Measurements from ENCODE around the gene BNIP2. TPM values are rescaled to one million over a fixed set of nuclear protein-coding genes. Genes with fewer than 3 reads are reported as not detected.

Gene BNIP2
- total and polyA plus RNA-seq, 2 of the 13 experiments (the other 11 are each of a cell fraction or from before 2014, with no cell fraction given), result 17.4 to 57.6 TPM

DNA sequence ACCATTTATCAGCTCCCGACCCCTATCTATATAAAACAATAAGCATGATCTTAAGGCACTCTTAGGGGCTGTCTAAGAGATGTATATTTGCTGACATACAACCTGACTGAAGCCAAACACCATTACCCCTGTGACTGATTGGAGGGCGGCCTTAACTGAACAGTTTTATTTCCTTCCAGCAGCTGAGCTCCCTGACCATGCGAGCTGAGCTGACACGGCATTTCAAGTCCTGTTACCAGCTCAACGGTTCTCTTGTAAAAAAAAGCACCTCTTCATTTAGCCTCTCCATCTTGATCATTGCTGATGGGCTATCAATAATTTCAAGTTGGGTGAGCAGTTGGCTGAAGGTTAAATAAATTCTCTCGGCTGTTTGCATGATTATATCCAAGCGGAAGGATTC lies 33.4 kb upstream of the BNIP2 start (continued):
- TF ChIP-seq, protein P1, sequence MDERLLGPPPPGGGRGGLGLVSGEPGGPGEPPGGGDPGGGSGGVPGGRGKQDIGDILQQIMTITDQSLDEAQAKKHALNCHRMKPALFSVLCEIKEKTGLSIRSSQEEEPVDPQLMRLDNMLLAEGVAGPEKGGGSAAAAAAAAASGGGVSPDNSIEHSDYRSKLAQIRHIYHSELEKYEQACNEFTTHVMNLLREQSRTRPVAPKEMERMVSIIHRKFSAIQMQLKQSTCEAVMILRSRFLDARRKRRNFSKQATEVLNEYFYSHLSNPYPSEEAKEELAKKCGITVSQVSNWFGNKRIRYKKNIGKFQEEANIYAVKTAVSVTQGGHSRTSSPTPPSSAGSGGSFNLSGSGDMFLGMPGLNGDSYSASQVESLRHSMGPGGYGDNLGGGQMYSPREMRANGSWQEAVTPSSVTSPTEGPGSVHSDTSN (CRISPR knock-in tag; IDR thresholded peaks at IDR 0.05), result no peak
- TF ChIP-seq, protein P2, sequence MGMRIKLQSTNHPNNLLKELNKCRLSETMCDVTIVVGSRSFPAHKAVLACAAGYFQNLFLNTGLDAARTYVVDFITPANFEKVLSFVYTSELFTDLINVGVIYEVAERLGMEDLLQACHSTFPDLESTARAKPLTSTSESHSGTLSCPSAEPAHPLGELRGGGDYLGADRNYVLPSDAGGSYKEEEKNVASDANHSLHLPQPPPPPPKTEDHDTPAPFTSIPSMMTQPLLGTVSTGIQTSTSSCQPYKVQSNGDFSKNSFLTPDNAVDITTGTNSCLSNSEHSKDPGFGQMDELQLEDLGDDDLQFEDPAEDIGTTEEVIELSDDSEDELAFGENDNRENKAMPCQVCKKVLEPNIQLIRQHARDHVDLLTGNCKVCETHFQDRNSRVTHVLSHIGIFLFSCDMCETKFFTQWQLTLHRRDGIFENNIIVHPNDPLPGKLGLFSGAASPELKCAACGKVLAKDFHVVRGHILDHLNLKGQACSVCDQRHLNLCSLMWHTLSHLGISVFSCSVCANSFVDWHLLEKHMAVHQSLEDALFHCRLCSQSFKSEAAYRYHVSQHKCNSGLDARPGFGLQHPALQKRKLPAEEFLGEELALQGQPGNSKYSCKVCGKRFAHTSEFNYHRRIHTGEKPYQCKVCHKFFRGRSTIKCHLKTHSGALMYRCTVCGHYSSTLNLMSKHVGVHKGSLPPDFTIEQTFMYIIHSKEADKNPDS (CRISPR knock-in tag; IDR thresholded peaks at IDR 0.05), result no peak
- TF ChIP-seq, protein P3, sequence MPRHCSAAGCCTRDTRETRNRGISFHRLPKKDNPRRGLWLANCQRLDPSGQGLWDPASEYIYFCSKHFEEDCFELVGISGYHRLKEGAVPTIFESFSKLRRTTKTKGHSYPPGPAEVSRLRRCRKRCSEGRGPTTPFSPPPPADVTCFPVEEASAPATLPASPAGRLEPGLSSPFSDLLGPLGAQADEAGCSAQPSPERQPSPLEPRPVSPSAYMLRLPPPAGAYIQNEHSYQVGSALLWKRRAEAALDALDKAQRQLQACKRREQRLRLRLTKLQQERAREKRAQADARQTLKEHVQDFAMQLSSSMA (CRISPR knock-in tag; IDR thresholded peaks at IDR 0.05), result no peak
- TF ChIP-seq, protein P4, sequence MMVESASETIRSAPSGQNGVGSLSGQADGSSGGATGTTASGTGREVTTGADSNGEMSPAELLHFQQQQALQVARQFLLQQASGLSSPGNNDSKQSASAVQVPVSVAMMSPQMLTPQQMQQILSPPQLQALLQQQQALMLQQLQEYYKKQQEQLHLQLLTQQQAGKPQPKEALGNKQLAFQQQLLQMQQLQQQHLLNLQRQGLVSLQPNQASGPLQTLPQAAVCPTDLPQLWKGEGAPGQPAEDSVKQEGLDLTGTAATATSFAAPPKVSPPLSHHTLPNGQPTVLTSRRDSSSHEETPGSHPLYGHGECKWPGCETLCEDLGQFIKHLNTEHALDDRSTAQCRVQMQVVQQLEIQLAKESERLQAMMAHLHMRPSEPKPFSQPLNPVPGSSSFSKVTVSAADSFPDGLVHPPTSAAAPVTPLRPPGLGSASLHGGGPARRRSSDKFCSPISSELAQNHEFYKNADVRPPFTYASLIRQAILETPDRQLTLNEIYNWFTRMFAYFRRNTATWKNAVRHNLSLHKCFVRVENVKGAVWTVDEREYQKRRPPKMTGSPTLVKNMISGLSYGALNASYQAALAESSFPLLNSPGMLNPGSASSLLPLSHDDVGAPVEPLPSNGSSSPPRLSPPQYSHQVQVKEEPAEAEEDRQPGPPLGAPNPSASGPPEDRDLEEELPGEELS (CRISPR knock-in tag; IDR thresholded peaks at IDR 0.05), result no peak
- TF ChIP-seq POLR2A (IDR thresholded peaks at IDR 0.05; ENCODE audit: insufficient read depth in 1 of 2, low read depth in 2 of 2, low read length in 2 of 2) (no peak), ZNF564 (CRISPR knock-in tag; IDR thresholded peaks at IDR 0.05) (no peak), NFIB (CRISPR knock-in tag; IDR thresholded peaks at IDR 0.05; ENCODE audit: borderline replicate concordance) (no peak)

DNA sequence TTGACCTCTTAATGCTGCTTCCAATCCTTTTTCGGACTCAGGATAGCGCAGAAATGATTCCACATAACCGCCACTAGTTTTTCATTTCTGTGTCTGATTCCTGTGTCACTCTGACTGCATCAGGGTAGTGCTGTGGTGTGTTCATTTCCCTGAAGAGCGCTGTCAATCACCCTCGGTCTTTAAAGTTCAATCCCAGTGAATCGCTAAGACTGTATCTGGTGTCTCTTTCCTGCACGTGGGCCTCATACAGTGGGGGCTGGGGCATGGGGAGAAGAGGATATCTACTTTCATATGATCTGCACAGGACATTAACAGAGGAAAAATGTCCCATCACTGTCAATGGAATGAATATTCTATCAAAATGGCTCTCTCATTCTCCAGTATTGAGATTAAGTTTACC lies 32.9 kb upstream of the BNIP2 start:
- H3K27me3 ChIP-seq (ENCODE audit: control insufficient read depth in 1 of 2, insufficient read depth in 2 of 2, low read length in 2 of 2), result peaks cover 0 to 18% of the 10 kb centered on the region in 2 experiments; a peak in 1 of 5 replicates
- ChIA-PET POLR2A (no interaction called here), CTCF (ENCODE audit: low intra/inter-chr PET ratio, low total read pairs) (no interaction called here)
- no peak for ATAC-seq
- no peaks in the 10 kb centered on the region for H3K79me2 ChIP-seq (ENCODE audit: insufficient read depth, low read length)
- DNase-seq (ENCODE audit: low spot score), result no peak
- no TSS peak for BruUV-seq (replicated peaks)
- FAIRE-seq, result no peak
- H3K36me3 ChIP-seq (replicated peaks in 1 of 2; ENCODE audit: control insufficient read depth in 1 of 2, insufficient read depth in 2 of 2, low read length in 2 of 2), result no peaks in the 10 kb centered on the region
- H3K4me2 ChIP-seq (ENCODE audit: low read depth, low read length), result no peak overlapping the region
- WGBS (ENCODE audit: low lambda C conversion rate), result 39% methylated on average over 7 of the region's 7 CpGs
- no peak overlapping the region for H3K9ac ChIP-seq (ENCODE audit: insufficient read depth, low read depth, low read length)
- no peak overlapping the region for H3K4me3 ChIP-seq (replicated peaks in 1 of 3; ENCODE audit: insufficient read depth in 1 of 3, low read depth in 2 of 3, low read length in 3 of 3)
- no peak overlapping the region for H2AFZ ChIP-seq (ENCODE audit: low read length)
- no peaks in the 10 kb centered on the region for H3K9me3 ChIP-seq (ENCODE audit: low read length)
- H3K4me1 ChIP-seq (ENCODE audit: insufficient read depth, low read length), result no peaks in the 10 kb centered on the region
- no peaks in the 10 kb centered on the region for H4K20me1 ChIP-seq (ENCODE audit: insufficient read depth, low read length)
- intact Hi-C loops (cut with micrococcal nuclease; ENCODE audit: unreplicated experiment), result no loop called here
- in situ Hi-C loops (cut with HindIII; ENCODE audit: extremely low pct_ligation_motif_present, low pct_unique_long_range_greater_than_20kb), result no loop called here
- H3K27ac ChIP-seq (ENCODE audit: extremely low read length, insufficient read depth, low read length), result no peak overlapping the region
- TF ChIP-seq, protein P5, sequence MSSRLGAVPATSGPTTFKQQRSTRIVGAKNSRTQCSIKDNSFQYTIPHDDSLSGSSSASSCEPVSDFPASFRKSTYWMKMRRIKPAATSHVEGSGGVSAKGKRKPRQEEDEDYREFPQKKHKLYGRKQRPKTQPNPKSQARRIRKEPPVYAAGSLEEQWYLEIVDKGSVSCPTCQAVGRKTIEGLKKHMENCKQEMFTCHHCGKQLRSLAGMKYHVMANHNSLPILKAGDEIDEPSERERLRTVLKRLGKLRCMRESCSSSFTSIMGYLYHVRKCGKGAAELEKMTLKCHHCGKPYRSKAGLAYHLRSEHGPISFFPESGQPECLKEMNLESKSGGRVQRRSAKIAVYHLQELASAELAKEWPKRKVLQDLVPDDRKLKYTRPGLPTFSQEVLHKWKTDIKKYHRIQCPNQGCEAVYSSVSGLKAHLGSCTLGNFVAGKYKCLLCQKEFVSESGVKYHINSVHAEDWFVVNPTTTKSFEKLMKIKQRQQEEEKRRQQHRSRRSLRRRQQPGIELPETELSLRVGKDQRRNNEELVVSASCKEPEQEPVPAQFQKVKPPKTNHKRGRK (CRISPR knock-in tag; IDR thresholded peaks at IDR 0.05), result no peak
- TF ChIP-seq NFE2L1 (CRISPR knock-in tag; IDR thresholded peaks at IDR 0.05; ENCODE audit: borderline replicate concordance), result no peak
- no peak for TF ChIP-seq SOX5 (CRISPR knock-in tag; IDR thresholded peaks at IDR 0.05; ENCODE audit: borderline replicate concordance)
- TF ChIP-seq ZNF432 (CRISPR knock-in tag; IDR thresholded peaks at IDR 0.05; ENCODE audit: borderline replicate concordance), result no peak
- TF ChIP-seq, protein P6, sequence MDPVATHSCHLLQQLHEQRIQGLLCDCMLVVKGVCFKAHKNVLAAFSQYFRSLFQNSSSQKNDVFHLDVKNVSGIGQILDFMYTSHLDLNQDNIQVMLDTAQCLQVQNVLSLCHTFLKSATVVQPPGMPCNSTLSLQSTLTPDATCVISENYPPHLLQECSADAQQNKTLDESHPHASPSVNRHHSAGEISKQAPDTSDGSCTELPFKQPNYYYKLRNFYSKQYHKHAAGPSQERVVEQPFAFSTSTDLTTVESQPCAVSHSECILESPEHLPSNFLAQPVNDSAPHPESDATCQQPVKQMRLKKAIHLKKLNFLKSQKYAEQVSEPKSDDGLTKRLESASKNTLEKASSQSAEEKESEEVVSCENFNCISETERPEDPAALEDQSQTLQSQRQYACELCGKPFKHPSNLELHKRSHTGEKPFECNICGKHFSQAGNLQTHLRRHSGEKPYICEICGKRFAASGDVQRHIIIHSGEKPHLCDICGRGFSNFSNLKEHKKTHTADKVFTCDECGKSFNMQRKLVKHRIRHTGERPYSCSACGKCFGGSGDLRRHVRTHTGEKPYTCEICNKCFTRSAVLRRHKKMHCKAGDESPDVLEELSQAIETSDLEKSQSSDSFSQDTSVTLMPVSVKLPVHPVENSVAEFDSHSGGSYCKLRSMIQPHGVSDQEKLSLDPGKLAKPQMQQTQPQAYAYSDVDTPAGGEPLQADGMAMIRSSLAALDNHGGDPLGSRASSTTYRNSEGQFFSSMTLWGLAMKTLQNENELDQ (CRISPR knock-in tag; IDR thresholded peaks at IDR 0.05; ENCODE audit: borderline replicate concordance), result no peak
- TF ChIP-seq ATM (IDR thresholded peaks at IDR 0.05; ENCODE audit: borderline replicate concordance), result no peak
- TF ChIP-seq ZNF839 (CRISPR knock-in tag; IDR thresholded peaks at IDR 0.05; ENCODE audit: borderline replicate concordance), result no peak
